Prostate gland (tissue), 2 donors: ENCODE measurements around the gene CREB5.

ENCODE experiments used
- POLR2A ChIP-seq: fragments of 450-650 bp; IDR thresholded peaks from one replicate; pipeline ENCODE4 v1.6.1; 2016; ENCODE audit warnings: antibody characterized with exemption, mild to moderate bottlenecking
- TF ChIP-seq, protein P1 (sequence below), 4 experiments: fragments of 200-600 bp in 2 of 4; fragments of 450-650 bp in 2 of 4; sonication (generic) in 2 of 4; IDR thresholded peaks; 1 replicate in 3 of 4; 2 replicates in 1 of 4; pipeline ENCODE4 v1.5.1; 2016 to 2019; ENCODE audit warnings: antibody characterized with exemption in 4 of 4, mild to moderate bottlenecking in 2 of 4, moderate library complexity in 2 of 4

DNA sequence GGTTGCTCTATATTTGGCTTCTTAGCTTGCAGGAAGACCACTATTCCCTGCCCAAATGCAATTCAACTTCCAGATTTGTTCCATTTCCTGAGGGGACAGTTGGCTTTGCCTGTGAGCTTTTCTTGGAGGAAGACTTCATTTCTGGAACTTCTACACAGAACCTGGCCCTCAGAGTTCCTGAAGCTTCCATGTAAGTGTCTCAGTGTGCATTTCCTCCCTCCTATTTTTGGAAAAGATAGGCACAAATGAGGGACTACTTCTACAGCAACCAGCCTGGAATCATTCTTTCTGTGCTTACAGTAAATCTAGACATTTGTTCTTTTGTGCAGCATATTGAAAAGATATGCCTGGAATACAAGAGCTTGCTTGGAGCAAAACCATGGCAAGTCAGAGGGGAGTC lies 164.3 kb downstream of the CREB5 start:
- TF ChIP-seq, protein P1, sequence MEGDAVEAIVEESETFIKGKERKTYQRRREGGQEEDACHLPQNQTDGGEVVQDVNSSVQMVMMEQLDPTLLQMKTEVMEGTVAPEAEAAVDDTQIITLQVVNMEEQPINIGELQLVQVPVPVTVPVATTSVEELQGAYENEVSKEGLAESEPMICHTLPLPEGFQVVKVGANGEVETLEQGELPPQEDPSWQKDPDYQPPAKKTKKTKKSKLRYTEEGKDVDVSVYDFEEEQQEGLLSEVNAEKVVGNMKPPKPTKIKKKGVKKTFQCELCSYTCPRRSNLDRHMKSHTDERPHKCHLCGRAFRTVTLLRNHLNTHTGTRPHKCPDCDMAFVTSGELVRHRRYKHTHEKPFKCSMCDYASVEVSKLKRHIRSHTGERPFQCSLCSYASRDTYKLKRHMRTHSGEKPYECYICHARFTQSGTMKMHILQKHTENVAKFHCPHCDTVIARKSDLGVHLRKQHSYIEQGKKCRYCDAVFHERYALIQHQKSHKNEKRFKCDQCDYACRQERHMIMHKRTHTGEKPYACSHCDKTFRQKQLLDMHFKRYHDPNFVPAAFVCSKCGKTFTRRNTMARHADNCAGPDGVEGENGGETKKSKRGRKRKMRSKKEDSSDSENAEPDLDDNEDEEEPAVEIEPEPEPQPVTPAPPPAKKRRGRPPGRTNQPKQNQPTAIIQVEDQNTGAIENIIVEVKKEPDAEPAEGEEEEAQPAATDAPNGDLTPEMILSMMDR (IDR thresholded peaks at IDR 0.05): no peak
- TF ChIP-seq POLR2A: no peak
